Measurements from ENCODE around the gene DIAPH3. TPM values are rescaled to one million over a fixed set of nuclear protein-coding genes. Genes with fewer than 3 reads are reported as not detected.

The DIAPH3 gene
- total RNA-seq, 1 experiment from 2014 or later: 15.4 TPM

GRCh38 chr13:59643906-59644626 lies 519.7 kb downstream of the DIAPH3 start:
- Histone ChIP-seq H3K27me3 (ENCODE audit: control insufficient read depth, insufficient read depth, low read length) (no peaks in the 10 kb centered on the region), H3K36me3 (replicated peaks; ENCODE audit: control insufficient read depth, insufficient read depth, low read length) (no peaks in the 10 kb centered on the region), H3K4me3 (ENCODE audit: insufficient read depth, low read depth, low read length) (no peak overlapping the region)
- DNase-seq: no peak

GRCh38 chr13:59643364-59643841 lies 520.3 kb downstream of the DIAPH3 start:
- Histone ChIP-seq H3K27me3 (ENCODE audit: control insufficient read depth, insufficient read depth, low read length) (no peaks in the 10 kb centered on the region), H3K4me3 (ENCODE audit: insufficient read depth, low read depth, low read length) (no peak overlapping the region), H3K36me3 (replicated peaks; ENCODE audit: control insufficient read depth, insufficient read depth, low read length) (no peaks in the 10 kb centered on the region)
- no peak for DNase-seq

GRCh38 chr13:59641817-59642216 lies 521.9 kb downstream of the DIAPH3 start:
- Histone ChIP-seq H3K36me3 (replicated peaks; ENCODE audit: control insufficient read depth, insufficient read depth, low read length) (no peaks in the 10 kb centered on the region), H3K27me3 (ENCODE audit: control insufficient read depth, insufficient read depth, low read length) (no peaks in the 10 kb centered on the region), H3K4me3 (ENCODE audit: insufficient read depth, low read depth, low read length) (no peak overlapping the region)
- no peak for DNase-seq

- peak; percentile 19 for DNase-seq
- Histone ChIP-seq H3K4me3 (ENCODE audit: insufficient read depth, low read depth, low read length) (no peak overlapping the region), H3K36me3 (replicated peaks; ENCODE audit: control insufficient read depth, insufficient read depth, low read length) (no peaks in the 10 kb centered on the region), H3K27me3 (ENCODE audit: control insufficient read depth, insufficient read depth, low read length) (no peaks in the 10 kb centered on the region)
Measured at GRCh38 chr13:59641261-59641660, 522.5 kb downstream of the DIAPH3 start.

- Histone ChIP-seq H3K36me3 (replicated peaks; ENCODE audit: control insufficient read depth, insufficient read depth, low read length) (no peaks in the 10 kb centered on the region), H3K4me3 (ENCODE audit: insufficient read depth, low read depth, low read length) (no peak overlapping the region), H3K27me3 (ENCODE audit: control insufficient read depth, insufficient read depth, low read length) (no peaks in the 10 kb centered on the region)
- DNase-seq: no peak
Measured at GRCh38 chr13:59638404-59638803, 525.3 kb downstream of the DIAPH3 start.

- H3K27me3 ChIP-seq (ENCODE audit: control insufficient read depth, insufficient read depth, low read length): no peaks in the 10 kb centered on the region
- H3K4me3 ChIP-seq (ENCODE audit: insufficient read depth, low read depth, low read length): no peak overlapping the region
- DNase-seq: no peak
- H3K36me3 ChIP-seq (replicated peaks; ENCODE audit: control insufficient read depth, insufficient read depth, low read length): no peaks in the 10 kb centered on the region
Measured at GRCh38 chr13:59635589-59635988, 528.1 kb downstream of the DIAPH3 start.

GRCh38 chr13:59633290-59633689 lies 530.4 kb downstream of the DIAPH3 start:
- DNase-seq: no peak
- no peaks in the 10 kb centered on the region for H3K27me3 ChIP-seq (ENCODE audit: control insufficient read depth, insufficient read depth, low read length)
- H3K4me3 ChIP-seq (ENCODE audit: insufficient read depth, low read depth, low read length): no peak overlapping the region
- no peaks in the 10 kb centered on the region for H3K36me3 ChIP-seq (replicated peaks; ENCODE audit: control insufficient read depth, insufficient read depth, low read length)

GRCh38 chr13:59631271-59631670 lies 532.5 kb downstream of the DIAPH3 start:
- Histone ChIP-seq H3K4me3 (ENCODE audit: insufficient read depth, low read depth, low read length) (no peak overlapping the region), H3K36me3 (replicated peaks; ENCODE audit: control insufficient read depth, insufficient read depth, low read length) (no peaks in the 10 kb centered on the region), H3K27me3 (ENCODE audit: control insufficient read depth, insufficient read depth, low read length) (no peaks in the 10 kb centered on the region)
- DNase-seq: no peak

- no peak overlapping the region for H3K4me3 ChIP-seq (ENCODE audit: insufficient read depth, low read depth, low read length)
Measured at GRCh38 chr13:59625111-59625510, 538.6 kb downstream of the DIAPH3 start.

GRCh38 chr13:59623206-59623915 lies 540.4 kb downstream of the DIAPH3 start:
- no peaks in the 10 kb centered on the region for H3K27me3 ChIP-seq (ENCODE audit: control insufficient read depth, insufficient read depth, low read length)
- no peaks in the 10 kb centered on the region for H3K36me3 ChIP-seq (replicated peaks; ENCODE audit: control insufficient read depth, insufficient read depth, low read length)
- no peak for DNase-seq
- no peak overlapping the region for H3K4me3 ChIP-seq (ENCODE audit: insufficient read depth, low read depth, low read length)

More at GRCh38 chr13:59625111-59625510, 538.6 kb downstream of the DIAPH3 start:
- Histone ChIP-seq H3K27me3 (ENCODE audit: control insufficient read depth, insufficient read depth, low read length) (no peaks in the 10 kb centered on the region), H3K36me3 (replicated peaks; ENCODE audit: control insufficient read depth, insufficient read depth, low read length) (no peaks in the 10 kb centered on the region)
- no peak for DNase-seq

GRCh38 chr13:59621773-59622172 lies 542.0 kb downstream of the DIAPH3 start:
- no peak overlapping the region for H3K4me3 ChIP-seq (ENCODE audit: insufficient read depth, low read depth, low read length)
- no peaks in the 10 kb centered on the region for H3K27me3 ChIP-seq (ENCODE audit: control insufficient read depth, insufficient read depth, low read length)
- DNase-seq: no peak
- no peaks in the 10 kb centered on the region for H3K36me3 ChIP-seq (replicated peaks; ENCODE audit: control insufficient read depth, insufficient read depth, low read length)

Other genes with a start within 250 kb of the DIAPH3 start
- gene TDRD3, start 233.3 kb upstream of the DIAPH3 start, total RNA-seq (2014; rRNA removed; shearing (Covaris generic)): 12.2 and 21.2 TPM in 2 replicates

Measured in H7 (cell line).